Vagina (tissue), 2 donors: Measurements from ENCODE around the gene ASPSCR1.
A peak's percentile ranks its signal among the peaks of the same experiment; 100 is the strongest.

Source experiments
- POLR2A ChIP-seq, 2 donors: fragments of 450-650 bp; IDR thresholded peaks; one replicate each; pipeline ENCODE4 v1.6.1; 2017; ENCODE audit warnings: antibody characterized with exemption in 2 of 2, mild to moderate bottlenecking in 2 of 2, moderate library complexity in 2 of 2
- POLR2AphosphoS5 ChIP-seq, 2 donors: sonication (generic); formaldehyde crosslinking; IDR thresholded peaks; one replicate each; pipeline ENCODE4 v1.9.0; 2017; ENCODE audit warnings: antibody characterized with exemption in 2 of 2, mild to moderate bottlenecking in 2 of 2, low read depth in 1 of 2; ENCODE audit not compliant: insufficient read depth in 1 of 2
- TF ChIP-seq, protein P1 (sequence below), 3 experiments: fragments of 450-650 bp in 2 of 3; fragments of 200-600 bp in 1 of 3; sonication (generic) in 1 of 3; IDR thresholded peaks; one replicate each; pipeline ENCODE4 v1.5.1; 2017 to 2019; ENCODE audit warnings: antibody characterized with exemption in 3 of 3, mild to moderate bottlenecking in 2 of 3, moderate library complexity in 2 of 3

DNA sequence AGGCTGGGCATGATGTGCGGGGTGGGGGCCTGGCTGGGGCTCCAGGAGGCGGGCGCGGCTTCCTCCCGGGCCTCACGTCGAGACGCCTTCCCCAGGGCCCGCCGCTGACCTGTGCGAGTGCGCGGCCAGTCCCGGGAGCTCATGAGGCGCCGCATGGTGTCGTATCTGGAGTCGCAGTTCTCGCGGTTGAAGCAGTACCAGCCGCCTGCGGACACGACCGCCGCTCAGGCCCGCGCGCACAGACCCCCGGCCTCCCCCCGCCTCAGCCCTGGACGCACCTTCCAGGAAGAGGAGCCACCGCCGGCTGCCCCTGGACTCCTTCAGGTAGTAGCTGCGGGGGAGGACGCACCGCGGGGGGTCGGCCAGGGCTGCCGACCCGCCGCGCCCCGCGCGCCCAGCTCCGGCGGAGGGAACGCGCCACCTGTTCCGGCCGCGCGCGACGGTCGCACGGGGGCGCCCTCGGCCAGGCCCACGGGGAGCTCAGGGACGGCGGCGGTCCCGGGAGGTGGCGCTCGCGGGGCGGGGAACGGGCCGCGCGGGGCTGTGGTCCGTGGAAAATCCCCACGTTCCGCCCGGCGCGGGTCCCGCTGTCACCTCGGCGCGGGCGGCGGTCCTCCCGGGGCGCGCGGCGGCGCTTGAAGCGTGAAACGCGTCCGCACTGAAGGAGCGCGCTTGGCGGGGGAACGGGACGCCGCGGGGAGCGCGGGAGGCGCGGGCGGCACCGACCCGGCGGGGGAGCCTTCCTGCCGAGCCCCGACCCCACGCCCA is 17.9 kb upstream of the ASPSCR1 start:
- TF ChIP-seq POLR2AphosphoS5 (IDR thresholded peaks at IDR 0.05; ENCODE audit: insufficient read depth in 1 of 2, low read depth in 1 of 2) (no peak), POLR2A (IDR thresholded peaks at IDR 0.05) (no peak)
- TF ChIP-seq, protein P1, sequence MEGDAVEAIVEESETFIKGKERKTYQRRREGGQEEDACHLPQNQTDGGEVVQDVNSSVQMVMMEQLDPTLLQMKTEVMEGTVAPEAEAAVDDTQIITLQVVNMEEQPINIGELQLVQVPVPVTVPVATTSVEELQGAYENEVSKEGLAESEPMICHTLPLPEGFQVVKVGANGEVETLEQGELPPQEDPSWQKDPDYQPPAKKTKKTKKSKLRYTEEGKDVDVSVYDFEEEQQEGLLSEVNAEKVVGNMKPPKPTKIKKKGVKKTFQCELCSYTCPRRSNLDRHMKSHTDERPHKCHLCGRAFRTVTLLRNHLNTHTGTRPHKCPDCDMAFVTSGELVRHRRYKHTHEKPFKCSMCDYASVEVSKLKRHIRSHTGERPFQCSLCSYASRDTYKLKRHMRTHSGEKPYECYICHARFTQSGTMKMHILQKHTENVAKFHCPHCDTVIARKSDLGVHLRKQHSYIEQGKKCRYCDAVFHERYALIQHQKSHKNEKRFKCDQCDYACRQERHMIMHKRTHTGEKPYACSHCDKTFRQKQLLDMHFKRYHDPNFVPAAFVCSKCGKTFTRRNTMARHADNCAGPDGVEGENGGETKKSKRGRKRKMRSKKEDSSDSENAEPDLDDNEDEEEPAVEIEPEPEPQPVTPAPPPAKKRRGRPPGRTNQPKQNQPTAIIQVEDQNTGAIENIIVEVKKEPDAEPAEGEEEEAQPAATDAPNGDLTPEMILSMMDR (IDR thresholded peaks at IDR 0.05), result peak; percentile 37 to 68 (median 58)
